GM19238 (cell line): ENCODE data around the gene BABAM2.
"Not testable (repeated sequence)": the region's sequence is repeated elsewhere in the genome, so short reads cannot be mapped to it uniquely, and the experiment has no call there.

Source experiments
- DNase-seq: peaks from one replicate; pipeline ENCODE4 v3.0.0; 2011; ENCODE audit warnings: low spot score; ENCODE audit not compliant: insufficient read length

Gene BABAM2

DNA sequence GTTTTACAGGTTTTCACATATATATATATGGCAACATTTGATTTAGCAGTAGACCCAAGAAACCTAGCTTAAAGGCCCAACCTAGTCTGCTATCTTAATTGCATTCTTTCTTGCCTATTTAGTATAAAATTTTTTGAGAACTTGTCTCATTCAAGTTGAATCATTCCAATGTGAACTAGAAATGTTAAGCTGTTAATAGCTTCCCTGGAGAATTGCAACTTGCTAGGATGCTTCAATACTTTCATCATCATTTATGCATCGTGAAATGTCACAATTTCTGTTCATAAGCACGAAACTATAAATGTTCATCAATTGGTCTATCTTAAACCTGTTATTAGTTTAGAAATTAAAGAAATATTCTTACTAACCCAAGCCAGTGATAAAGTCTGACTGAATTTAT, 217.6 kb downstream of the BABAM2 start:
- no peak for DNase-seq

DNA sequence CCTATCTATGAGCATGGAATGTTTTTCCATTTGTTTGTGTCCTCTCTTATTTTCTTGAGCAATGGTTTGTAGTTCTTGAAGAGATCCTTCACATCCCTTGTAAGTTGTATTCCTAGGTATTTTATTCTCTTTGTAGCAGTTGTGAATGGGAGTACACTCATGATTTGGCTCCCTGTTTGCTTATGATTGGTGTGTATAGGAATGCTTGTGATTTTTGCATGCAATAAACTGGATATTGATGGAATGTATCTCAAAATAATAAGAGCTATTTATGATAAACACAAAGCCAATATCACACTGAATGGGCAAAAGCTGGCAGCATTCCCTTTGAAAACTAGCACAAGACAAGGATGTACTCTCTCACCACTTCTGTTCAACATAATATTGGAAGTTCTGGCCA, 223.2 kb downstream of the BABAM2 start:
- not testable (repeated sequence) for DNase-seq

DNA sequence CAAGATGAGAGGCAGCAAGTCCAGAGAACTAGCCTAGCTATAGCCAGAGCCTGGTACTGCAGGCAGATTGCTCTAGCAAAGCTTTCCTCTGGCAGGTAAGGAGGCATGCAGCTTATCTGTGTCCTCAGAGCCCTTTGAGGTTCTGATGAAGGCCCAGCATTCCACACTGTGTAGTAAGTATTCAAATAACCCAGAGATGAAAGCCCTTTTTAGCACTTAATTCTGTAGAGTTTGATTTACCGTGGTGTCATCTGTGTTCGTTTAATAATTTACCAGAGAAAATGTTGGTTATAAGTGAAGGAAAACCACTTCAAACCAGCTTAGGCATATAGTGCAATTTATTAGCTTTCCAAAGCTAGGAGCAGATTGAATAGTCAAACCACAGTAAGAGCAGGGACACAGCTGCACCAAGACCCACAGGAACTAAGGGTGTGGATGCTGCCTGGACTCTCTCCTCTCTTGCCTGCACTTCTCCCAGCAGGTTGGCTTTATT, 226.6 kb downstream of the BABAM2 start:
- DNase-seq, result no peak

DNA sequence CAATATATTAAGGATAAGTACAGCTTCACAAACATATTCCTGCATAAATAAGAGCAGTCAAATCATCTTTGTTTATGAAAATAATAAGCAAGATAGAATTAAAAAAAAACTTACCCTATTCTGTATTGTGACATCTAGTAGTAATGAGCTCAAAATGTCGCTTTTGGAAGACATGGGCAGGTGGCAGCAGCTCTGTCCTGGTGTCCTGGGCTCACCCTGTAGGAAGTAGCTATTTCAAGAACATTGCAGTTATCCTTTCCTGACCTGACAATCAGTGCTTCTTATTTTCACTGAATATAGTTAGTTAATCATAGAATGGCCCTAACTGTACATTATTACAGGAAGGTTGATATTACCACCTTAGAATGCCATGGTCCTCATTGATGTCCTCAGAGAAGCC, 229.1 kb downstream of the BABAM2 start:
- no peak for DNase-seq

DNA sequence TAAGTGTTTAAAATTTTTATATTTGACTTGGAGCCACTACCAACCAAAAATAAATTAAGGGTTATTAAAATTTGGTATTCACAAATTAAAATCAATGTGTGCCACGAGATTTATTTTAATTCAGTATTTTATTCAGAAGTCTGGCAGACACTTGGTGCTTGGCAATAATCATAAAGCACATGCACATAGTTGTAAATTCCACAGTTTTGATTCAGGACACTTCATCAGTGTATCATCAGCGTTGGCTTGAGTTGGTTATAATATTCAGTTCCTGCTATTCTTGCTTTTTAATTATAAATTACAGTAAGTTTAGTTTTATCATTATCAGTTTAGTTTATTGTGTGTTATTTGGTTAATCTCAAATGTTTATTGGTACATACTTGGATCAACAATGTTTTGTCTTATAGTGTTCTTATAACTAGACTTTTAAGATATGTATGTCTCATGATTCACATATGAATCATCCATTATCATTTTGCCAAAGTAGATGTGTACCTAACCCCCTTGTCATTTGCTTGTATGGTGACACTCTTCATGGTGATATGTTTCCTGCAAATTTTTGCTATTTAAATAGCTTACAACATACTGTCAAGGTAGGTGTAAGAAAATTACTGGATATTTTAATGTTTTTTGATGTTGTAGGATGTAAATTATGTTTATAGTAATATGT, 237.9 kb downstream of the BABAM2 start:
- DNase-seq, result no peak

DNA sequence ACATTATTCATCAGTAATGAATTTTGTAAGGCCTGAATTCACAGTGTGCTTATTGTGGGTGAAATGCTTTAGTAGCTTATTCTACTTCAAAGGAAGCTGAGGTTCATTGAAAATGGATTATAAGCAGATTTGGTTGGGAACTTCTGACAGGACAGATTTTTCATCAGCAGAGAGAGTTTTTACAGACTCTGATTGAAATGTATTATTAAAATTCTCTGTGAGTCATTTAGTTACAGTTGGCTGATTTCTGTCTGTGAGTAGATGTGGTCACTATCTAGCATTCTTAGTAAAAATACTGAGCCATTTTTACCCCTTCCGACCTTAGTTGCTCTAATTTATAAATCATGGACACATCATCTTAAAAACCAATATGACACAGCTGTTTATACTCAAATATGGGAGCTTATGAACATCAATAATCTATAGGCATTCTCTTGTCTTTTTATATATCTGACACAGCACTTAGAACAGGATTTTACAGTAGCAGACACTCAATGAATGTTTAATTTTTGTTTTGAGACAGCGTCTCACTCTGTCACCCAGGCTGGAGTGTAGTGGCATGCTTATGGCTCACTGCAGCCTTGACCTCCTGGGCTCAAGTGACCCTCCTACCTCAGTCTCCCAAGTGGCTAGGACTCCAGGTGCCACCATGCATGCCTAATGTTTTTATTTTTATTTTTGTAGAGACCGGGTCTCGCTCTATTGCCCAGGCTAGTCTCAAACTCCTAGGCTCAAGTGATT, 239.6 kb downstream of the BABAM2 start:
- no peak for DNase-seq

DNA sequence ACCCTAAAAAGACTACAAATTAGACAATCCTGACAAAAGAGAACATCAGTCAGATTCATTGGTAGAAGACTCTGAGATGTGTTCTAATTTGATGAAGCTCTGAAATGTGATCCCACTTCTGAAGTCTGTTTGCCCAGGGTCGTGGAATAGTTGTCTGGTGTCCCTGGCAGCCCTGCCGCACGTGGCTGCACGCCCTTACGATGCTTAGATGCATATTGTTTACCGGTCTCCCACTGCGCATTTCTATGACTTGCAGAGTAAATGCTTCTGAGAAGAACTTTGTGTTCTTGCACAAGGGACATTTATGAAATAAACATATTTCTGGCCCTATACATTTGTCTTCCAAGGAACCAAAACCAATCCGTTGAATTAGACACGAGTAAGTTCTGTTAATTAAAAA, 243.2 kb downstream of the BABAM2 start:
- no peak for DNase-seq

DNA sequence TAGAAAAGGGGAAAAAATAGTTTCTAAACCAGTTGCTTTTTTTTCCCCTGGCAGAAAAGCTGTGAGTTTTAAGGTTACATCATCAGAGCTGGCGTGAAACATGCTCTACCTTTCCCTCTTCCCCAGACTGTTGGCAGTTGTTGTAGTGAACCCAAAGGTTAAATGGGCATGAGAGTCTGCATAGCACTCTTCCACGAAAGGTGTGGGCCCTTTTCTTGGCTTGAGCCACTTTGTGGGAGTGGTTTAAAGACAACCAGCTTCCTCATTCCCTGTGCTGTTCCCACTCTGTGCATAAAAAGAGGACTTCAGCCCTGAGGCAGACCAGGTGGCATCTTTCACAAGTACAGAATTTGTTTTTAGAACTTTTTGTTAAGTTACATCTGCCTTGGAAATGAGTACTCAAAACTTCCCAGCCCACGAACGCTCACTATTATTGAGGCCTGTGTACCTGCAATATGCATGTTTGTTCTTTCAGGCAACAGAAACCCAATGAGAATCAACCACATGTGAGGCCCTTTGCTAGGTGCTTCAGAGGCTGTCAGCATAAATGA, 243.8 kb downstream of the BABAM2 start:
- DNase-seq, result no peak

DNA sequence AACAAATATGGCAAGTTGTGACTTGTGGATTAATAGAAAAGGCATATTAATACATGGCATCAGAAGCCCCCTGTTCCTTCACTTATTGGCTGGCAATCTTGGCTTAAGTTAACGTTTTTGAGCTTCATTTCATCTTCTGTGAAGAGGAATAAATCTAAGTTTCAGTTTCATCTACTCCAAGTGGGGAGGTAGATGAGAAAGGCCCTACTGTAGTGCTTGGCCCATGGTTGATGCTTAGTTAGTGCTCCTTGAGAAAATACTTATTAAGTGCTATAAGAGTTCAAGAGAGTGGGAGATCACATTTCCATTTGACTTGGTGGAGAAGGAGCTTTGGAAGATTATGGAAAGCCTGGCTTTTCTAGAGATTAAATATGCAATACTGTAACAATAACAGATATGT, 244.3 kb downstream of the BABAM2 start:
- no peak for DNase-seq

DNA sequence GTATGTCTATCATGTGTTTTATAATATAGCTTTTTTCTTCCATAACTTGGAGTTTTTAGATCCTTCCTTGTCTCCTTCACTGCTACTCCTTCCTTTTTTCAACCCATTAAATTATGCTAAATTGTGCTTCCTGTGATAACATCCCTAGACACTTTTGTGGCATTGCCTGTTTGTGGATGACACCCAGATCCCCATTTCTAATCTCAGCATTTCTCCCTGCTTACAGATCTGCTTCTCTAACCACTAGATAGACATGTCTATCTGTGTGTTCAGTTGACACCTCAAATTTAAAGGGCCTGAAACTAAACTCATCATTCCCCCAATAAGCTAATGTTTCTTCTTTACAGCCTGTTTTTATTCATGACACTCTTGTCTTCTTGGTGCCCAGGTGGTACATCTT, 244.8 kb downstream of the BABAM2 start:
- DNase-seq, result no peak

DNA sequence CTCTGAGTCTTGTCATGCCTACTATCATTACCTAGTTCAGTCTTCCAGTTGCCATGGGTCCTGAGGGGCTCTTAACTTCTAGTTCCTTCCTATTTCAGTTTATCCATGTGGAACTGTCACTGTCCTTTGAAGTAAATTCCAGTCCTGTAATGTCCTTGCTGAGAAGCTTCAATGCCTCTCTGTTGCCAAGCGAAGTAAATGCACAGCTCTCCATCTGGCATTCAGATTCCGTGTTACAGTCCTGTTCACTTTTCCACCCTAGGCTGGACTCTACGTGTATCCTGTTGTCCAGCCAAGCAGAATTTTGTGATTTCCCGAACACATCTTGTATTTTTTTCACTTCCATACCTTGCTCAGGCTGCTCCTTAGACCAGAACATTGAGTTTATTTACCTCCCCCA, 245.3 kb downstream of the BABAM2 start:
- no peak for DNase-seq

DNA sequence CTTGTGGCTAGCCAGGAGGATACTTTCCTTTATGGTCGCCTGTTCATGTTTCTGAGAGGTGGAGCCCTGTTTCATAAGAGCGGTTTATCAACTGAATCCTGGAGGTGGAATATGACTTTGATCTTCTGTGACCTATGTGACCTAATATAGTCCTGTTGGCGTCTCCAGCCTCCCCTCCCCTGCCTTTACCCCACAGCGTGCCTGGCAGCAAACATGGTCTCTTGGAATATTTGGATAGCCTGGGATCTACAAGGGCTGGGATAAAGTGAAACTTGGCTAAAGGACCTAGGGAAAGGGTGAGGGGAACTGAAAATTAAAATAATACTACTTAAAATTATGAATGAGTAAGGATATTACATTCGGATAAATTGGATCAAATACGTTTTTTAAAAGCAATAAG, 246.0 kb downstream of the BABAM2 start:
- DNase-seq, result no peak

DNA sequence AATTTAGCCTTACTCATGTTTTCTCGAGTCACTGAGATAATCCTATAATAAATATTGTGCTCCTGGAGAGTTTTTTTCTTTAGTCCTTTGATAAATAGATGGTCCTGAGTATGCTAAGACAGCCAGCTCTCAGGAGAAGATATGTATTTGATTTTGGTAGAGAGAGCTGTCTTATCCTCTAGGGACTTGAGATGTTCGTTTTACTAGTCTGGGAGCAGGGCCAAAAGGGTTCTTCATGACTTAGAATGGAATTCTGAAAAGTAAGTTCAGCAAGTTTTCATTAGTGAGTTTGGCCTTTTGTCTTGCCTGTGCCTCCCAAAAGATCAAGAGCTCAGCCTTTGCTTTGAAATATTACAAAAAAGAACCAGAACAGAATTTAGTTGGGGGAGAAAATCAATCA, 246.7 kb downstream of the BABAM2 start:
- DNase-seq, result no peak

DNA sequence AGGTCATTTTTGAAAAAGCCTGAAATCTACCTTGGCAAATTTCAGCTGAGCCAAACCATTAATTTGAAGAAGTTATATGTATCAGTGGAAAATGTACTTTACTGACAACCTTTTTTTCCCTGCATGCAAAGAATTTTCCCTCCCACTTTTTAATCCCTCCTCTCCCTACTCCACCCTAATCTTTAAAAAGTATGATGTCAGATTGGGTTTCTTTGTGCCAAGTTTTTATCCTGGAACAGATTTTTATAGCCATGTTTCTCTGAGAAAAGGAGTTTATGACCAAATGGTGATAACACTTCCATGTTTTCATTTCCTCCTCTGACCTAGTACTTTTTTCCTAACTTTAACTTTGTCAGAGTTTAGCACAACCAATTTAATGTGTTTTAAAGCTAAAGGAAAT, 251.9 kb downstream of the BABAM2 start:
- no peak for DNase-seq

DNA sequence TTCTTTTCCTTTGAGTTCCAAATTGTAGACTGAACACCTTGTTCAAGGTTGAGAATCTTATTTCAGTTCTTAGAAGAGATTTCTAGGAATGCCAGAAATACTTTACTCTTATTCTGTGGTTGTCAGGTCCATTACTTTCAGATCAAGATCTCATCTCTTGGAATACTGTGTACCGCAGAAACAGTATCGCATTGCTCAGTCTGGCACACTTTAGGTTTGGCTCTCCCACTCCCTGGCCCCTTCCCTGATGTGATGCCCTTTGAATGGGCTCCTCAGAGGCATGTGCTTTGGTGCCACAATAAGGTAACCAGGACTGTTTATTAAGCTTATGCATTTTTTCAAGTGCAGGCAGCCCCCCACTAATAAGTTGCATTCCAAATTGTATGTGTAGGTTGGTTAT, 257.5 kb downstream of the BABAM2 start:
- no peak for DNase-seq

DNA sequence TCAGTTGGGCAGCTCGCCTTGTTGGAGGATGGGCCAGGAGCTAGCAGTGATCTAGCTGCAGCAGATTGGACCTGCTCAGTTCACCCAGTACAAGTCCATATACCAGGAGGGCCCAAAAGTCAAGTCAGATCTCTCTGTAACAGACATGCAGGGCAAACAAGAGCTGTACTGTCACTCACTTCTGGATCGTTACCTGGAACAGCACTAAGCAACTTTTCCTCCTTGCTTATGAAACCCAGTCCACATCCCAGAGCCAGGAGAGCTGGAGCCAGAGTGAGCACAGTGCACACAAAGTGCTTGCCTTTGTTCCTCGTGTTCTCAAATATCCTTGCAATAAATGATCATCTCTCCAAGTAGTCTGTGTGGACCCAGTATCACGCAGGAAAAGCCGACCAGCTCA, 258.0 kb downstream of the BABAM2 start:
- DNase-seq, result no peak

DNA sequence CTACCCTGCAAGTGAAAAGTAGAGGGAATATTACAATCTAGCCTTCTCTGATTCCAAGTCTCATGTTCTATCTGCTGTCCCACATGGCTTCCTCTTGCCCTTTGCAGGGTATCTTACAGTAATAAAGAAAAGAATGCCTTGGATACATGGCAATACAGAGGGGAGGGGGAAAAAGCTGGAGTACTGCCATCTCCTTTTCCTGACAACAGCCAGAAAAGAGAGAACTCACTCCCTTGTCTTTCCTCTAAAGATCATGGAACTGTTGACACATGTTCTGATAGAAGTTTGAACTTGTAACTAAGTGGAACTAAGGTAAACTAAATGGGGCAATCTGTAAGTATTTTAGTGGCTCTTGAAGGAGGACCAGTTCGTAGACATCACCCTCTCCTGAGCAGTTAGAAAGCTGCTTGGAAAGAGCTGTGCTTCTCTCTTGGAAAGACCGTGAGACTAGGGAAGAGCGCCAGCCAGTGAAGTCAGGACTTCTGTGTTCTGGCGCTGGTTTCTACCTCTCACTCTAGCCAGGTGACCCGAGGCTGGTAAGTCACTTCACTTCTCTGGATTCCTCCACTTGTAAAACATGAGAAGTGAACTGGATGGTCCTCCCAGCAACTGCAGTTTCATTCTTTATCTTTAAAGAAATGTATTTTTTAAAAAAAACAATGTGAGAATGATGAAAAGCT, 259.8 kb downstream of the BABAM2 start:
- no peak for DNase-seq

DNA sequence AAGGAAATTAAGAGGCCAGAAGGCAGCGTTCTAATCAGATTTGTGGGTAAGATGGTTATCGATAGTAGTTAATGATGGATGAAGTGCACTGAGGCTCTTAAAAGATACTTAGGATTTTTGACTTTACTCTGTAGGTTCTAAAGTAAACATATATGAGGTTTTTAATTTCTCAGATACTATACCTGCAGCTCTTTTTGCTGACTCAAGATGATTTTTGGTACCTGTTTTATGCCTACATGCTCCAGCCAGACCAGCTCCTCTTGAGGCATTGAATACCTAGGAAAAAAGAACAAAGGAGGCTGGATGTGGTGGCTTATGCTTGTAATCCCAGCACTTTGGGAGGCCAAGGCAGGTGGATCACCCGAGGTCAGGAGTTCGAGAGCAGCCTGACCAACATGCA, 260.5 kb downstream of the BABAM2 start:
- DNase-seq, result no peak

DNA sequence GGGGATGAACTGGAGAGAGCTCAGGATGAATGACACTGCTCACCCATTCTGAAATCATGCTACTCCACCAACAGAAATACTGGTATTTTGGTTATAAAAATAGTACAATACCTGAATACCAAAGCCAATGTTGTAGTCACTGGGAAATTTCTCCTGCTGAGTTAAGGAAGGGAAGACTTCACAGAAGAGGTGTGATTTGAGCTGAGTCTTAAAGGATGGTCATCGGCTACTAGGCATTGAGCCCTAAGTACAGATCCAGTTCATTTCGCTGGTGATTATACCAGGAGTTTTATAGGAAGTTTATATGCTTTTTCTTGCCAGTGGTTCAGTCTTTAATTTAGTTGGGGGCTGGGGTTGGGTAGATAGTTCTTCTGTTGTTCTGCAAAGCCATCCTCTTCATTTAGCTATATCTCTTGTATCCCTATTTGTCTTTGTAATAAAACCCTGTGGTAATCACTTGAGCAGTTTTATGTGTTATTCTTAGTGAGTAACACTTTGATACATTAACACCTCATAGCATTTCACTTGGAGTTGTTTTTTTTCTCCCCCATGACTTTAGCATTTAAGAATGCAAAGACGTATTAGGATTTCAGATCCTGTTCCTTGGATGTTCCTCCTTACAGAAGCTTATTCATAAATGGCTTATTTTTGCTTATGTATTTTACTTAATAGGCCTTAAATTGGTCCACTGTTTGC, 262.2 kb downstream of the BABAM2 start:
- no peak for DNase-seq

DNA sequence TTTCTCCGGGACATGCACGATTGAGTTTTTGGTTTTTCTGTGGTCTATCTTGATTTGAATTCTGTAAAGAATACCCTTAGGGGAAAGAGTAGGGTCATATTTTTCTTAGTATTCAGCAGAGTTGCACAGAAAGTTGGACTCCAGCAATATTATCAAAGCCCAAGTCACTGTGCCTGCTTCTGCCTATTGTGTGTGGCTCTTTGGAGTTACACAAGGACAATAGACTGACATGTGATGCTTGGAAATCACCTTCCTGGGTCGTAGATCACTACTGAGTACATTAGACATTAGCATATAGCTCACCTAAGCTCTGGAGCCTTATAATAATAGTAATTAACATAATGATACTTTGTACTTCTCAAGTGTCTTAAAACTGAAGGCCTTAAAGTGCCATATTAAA, 263.3 kb downstream of the BABAM2 start:
- DNase-seq, result no peak

DNA sequence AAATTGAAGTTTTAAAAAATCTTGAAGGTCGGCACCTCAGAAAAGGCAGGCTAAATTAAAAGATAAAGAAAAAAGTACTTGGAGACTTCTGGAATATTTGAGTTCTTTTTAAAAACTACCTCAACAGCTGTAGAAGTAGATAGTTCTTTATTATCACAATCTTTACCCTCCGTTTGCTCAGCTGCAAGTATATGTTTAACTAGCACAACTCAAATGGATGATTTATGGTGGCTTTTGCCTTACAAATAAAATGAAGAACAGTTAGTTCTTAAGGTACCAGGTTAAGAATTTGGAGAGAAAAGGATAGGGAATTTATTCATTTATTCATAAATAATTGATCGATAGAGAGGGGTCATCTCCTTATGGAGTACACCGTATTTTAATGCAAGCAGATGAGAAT, 264.6 kb downstream of the BABAM2 start:
- no peak for DNase-seq

DNA sequence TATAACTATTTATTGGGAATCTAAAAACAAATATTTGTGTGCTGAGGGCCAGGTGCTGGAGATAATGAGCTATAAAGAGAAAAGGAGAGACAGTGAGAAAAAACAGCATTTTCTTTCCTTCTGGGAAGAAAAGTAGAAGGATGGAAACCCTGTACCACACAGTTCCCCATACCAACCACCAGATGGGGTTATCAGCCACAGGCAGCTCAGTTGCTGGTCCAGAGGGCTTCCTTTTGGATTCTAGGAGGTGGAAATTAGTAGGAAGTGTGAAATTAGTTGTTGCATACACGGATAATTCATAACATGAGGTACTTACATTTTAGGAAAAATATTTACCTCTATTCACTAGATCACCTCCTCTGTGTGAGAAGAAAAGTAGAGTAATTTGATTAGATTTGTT, 265.1 kb downstream of the BABAM2 start:
- DNase-seq, result no peak
